Left hindlimb (tissue), 1 donor: Measurements from ENCODE around the gene AWAT1.
"Not testable (repeated sequence)": the region's sequence is repeated elsewhere in the genome, so short reads cannot be mapped to it uniquely, and the experiment has no call there.

Experiments
- DNase-seq: peaks from one replicate; pipeline ENCODE4 v3.0.0-alpha.2; 2018

AWAT1 gene

GRCh38 chrX:70262952-70263567 lies 28.6 kb downstream of the AWAT1 start:
- no peak for DNase-seq

- no peak for DNase-seq
Observed at GRCh38 chrX:70264784-70265183, 30.3 kb downstream of the AWAT1 start.

GRCh38 chrX:70268034-70268433 lies 33.6 kb downstream of the AWAT1 start, which contains the start of gene ARR3:
Gene ARR3 (plus strand): TSS chrX:70268334. CDS start chrX:70269386, 1,052 bp downstream.
- DNase-seq, result no peak

GRCh38 chrX:70274029-70274428 lies 39.6 kb downstream of the AWAT1 start:
- DNase-seq, result not testable (repeated sequence)

- DNase-seq, result no peak
Observed at GRCh38 chrX:70279081-70279480, 44.6 kb downstream of the AWAT1 start.

GRCh38 chrX:70280573-70280972 lies 46.1 kb downstream of the AWAT1 start:
- DNase-seq, result no peak

GRCh38 chrX:70281951-70282350 lies 47.5 kb downstream of the AWAT1 start, which contains the start of gene RAB41:
Gene RAB41 (plus strand): TSS chrX:70282172. CDS start chrX:70282218, 46 bp downstream.
- DNase-seq, result no peak

- no peak for DNase-seq
Observed at GRCh38 chrX:70289168-70289792, 54.8 kb downstream of the AWAT1 start.
